Activated CD8-positive, alpha-beta memory T cell treated with anti-CD3 and anti-CD28 coated beads, Interleukin-2, amount 50 U/mL, for 24 hours (primary cell): ENCODE measurements around the gene NBDY.
"Not testable (repeated sequence)": the region's sequence is repeated elsewhere in the genome, so short reads cannot be mapped to it uniquely, and the experiment has no call there.

Source experiments
- DNase-seq: peaks from one replicate; pipeline ENCODE4 v3.0.0-alpha.2; 2020; ENCODE audit errors: extremely low read depth

Gene NBDY

DNA sequence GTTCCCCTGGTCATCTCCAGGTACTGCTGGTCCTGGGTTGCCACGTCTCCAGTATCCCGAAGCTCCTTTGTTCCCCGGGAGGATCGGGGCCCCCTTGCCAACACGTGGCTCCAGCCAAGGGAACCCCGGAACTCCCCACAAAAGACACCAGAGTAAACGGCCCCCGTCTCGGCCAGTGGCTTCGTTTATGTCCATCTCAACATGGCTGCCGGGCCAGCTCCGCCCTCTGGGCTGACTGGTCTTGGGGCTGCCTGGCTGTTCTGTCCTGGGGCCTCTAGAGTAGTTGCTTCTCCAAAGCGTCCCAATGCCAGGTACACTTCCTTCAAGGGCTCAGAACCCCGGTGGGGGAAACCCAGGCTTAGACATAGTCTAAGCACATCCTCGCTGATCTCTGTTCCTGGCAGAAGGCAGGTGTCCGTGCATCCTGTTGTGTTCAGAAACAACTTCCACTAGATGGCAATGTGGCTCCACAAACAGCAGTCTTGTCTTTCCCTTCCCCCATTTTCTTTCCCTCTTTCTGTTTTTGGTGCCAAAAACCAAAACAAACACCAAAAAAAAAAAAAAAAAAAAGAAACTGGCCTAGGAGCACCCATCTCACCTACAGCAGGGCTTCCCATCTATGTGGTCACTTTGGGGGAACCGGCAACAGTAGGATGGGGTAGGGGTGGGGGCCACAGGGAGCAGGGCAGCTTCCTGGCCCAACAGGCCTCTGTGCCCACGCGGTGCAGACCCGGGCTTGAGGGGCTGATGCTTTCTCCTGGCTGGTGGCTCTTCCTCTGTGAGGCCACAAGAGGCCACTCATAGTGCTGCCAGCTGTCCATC, 35.3 kb downstream of the NBDY start:
- DNase-seq, result no peak

GRCh38 chrX:56764975-56765791, 36.1 kb downstream of the NBDY start:
- DNase-seq, result no peak

GRCh38 chrX:56765811-56766553, 36.9 kb downstream of the NBDY start:
- DNase-seq, result no peak

DNA sequence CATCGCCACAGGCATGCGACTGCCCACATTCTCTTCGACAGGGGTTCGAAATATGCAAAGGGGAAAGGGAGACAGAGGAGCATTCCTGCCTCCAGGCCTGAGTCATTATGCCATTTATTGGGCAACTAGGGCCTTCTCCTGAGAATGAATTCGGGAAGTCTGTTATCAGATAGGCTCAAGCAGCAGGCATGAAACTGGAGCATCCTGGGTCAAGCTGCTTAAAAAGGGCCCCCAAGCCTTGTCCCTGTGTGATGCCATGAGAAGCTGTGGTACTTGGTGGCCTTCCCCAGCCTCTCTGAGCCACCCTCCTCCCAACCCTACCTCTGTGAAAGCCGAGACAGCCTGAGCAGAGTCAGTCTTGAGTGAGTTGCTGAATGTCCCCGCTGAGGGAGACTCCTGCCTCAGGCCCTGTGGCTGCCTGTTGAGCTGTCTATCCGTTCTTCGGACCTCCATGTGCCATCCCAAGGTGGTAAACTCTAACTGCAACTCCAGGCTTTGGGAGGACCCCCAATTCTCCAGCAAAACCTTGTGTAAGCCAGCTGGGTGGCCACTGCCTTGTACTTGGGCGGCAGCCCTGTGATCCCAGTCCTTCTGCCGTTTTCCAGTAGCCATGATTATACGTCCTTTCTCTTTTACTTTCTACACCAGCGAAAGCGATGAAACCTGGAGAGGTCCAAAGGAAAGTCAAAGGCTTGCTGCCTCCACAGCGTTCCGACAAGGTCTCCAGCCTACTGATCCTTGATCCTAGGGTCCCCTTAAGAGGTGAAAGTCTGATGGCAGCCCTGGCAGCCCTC, 37.7 kb downstream of the NBDY start:
- DNase-seq, result no peak

- not testable (repeated sequence) for DNase-seq
These were observed 38.5 kb downstream of the NBDY start for GRCh38 chrX:56767348-56768119.

DNA sequence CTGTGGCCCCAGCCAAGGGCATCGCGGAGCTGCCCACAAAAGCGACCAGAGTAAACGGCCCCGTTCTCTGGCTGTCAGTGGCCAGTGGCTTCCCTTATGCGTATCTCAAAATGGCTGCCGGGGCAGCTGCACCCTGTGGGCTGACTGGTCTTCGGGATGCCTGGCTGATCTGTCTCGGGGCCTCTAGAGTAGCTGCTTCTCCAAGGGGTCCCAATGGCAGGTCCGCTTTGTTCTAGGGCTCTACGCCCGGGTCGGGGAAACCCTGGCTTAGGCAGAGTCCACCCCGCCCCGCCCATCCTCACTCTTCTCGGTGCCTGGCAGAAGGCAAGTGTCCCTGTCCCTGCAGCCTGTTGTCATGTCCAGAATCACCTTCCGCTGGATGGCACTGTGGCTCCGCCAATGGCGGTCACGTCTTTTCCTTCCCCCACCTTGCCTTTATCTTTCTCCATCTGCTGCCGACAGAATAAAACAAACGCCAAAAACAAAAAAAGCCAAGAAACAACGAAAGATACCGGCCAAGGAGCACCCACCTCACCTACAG, 39.1 kb downstream of the NBDY start:
- not testable (repeated sequence) for DNase-seq

DNA sequence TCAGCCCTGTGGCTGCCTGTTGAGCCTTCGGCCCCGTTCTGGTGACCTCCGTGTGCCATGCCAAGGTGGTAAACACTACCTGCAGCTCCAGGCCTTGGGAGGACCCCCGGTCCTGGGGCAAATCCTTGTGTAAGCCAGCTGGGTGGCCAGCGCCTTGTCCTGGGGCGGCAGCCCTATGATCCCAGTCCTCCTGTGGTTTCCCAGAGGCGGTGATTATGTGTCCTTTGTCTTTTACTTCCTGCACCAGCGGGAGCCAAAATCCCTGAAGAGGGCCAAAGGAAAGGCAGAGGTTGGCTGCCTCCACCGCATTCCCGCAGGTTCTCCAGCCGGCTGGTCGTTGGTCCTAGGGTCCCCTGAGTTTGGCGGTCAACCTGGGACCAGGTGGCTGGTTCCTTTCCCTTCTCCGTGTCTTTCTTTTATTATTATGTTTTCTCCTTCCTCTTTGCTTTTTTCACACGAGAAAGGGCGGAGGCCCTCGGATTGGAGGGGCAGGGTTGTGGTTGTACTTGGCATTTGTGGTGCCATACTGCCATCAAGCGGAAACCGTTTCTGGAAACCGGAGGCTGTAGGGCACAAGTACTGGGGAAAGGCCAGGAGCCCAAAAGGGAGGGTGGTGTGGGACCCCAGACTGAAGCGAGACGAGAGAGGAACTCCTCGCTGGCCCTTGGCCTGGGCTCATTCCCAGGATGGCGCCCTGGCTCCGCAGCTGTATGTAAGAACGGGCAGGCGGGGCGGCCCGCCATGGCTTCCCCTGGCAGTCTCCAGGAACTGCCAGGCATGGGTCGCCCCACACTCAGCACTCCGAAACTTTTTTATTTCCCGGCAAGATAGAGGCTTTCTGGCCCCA, 43.9 kb downstream of the NBDY start:
- not testable (repeated sequence) for DNase-seq

DNA sequence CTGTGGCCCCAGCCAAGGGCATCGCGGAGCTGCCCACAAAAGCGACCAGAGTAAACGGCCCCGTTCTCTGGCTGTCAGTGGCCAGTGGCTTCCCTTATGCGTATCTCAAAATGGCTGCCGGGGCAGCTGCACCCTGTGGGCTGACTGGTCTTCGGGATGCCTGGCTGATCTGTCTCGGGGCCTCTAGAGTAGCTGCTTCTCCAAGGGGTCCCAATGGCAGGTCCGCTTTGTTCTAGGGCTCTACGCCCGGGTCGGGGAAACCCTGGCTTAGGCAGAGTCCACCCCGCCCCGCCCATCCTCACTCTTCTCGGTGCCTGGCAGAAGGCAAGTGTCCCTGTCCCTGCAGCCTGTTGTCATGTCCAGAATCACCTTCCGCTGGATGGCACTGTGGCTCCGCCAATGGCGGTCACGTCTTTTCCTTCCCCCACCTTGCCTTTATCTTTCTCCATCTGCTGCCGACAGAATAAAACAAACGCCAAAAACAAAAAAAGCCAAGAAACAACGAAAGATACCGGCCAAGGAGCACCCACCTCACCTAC, 44.5 kb downstream of the NBDY start:
- not testable (repeated sequence) for DNase-seq

- not testable (repeated sequence) for DNase-seq
These were observed 49.3 kb downstream of the NBDY start for GRCh38 chrX:56778099-56778923.

GRCh38 chrX:56778924-56779468, 50.0 kb downstream of the NBDY start:
- not testable (repeated sequence) for DNase-seq

GRCh38 chrX:56780681-56781649, 51.9 kb downstream of the NBDY start:
- not testable (repeated sequence) for DNase-seq

DNA sequence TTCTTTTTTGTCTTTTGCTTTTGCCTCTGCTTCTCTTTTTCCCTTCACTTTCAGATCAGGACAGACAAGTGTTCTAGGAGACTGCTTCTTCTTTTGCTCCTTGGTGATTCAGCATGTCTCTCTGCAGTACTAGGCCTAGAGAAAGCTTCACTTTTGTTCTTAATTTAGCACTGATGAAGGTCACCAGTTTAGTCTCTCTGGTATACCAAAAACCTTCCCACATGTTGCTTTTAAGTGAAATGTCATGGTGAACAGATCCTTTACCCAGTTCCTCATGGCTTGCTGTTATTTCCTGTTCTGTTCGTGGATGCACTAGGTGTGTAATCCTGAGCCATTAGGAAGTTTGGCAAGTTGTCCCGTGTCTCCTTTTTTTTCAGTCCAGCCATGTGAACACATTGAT, 53.3 kb downstream of the NBDY start:
- DNase-seq, result no peak

DNA sequence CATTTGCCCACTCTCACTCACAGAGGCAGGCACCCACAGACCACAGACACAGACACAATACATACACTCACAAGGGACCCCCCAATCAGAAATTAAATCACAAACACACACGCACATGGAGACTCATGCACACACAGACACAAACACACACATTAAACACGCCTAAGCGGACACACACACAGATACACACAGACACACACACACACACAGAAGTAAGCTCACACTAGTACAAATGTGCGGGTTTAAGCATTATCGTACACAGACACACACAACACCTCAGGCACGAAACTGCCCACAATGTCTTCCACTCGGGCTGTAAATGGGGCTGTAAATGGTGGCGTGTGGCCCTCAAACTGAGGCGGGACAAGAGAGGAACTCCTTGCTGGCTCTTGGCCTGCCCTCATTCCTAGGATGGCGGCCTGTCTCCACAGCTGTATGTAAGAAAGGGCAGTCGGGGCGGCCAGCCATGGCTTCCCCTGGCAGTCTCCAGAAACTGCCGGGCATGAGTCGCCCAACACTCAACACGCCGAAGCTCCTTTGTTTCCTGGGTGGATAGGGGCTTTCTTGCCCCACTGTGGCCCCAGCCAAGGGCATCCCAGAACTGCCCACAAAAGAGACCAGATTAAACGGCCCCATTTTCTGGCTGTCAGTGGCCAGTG, 53.9 kb downstream of the NBDY start:
- DNase-seq, result no peak

DNA sequence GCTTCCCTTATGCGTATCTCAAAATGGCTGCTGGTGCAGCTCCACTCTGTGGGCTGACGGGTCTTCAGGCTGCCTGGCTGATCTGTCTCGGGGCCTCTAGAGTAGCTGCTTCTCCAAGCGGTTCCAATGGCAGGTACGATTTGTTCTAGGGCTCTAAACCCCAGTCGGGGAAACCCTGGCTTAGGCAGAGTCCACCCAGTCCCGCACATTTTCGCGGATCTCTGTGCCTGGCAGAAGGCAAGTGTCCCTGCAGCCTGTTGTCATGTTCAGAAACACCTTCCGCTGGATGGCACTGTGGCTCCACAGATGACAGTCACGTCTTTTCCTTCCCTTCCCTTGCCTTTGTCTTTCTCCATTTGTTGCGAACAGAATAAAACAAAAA, 54.4 kb downstream of the NBDY start:
- no peak for DNase-seq

- no peak for DNase-seq
These were observed 55.1 kb downstream of the NBDY start for GRCh38 chrX:56783996-56784620.

GRCh38 chrX:56784666-56785065, 55.6 kb downstream of the NBDY start:
- DNase-seq, result no peak
